ENCODE results near the gene HNRNPL.
"Not testable (repeated sequence)": the region's sequence is repeated elsewhere in the genome, so short reads cannot be mapped to it uniquely, and the experiment has no call there.

The HNRNPL gene

GRCh38 chr19:38805180-38805579 is 44.6 kb downstream of the HNRNPL start:
- H3K27ac ChIP-seq = no peak overlapping the region
- no peak for TF ChIP-seq CTCF (conservative IDR thresholded peaks at IDR 0.05)
- TF ChIP-seq ZFX (IDR thresholded peaks at IDR 0.05) = no peak

GRCh38 chr19:38803543-38803942 is 46.2 kb downstream of the HNRNPL start:
- H3K27ac ChIP-seq = no peak overlapping the region
- TF ChIP-seq ZFX (IDR thresholded peaks at IDR 0.05) = no peak
- no peak for TF ChIP-seq CTCF (conservative IDR thresholded peaks at IDR 0.05)

GRCh38 chr19:38801359-38802095 is 48.3 kb downstream of the HNRNPL start:
- TF ChIP-seq ZFX (IDR thresholded peaks at IDR 0.05) (no peak), CTCF (conservative IDR thresholded peaks at IDR 0.05) (no peak)

GRCh38 chr19:38800577-38801347 is 49.0 kb downstream of the HNRNPL start:
- no peak for TF ChIP-seq ZFX (IDR thresholded peaks at IDR 0.05)
- no peak for TF ChIP-seq CTCF (conservative IDR thresholded peaks at IDR 0.05)
- no peak overlapping the region for H3K27ac ChIP-seq

More at GRCh38 chr19:38801359-38802095, 48.3 kb downstream of the HNRNPL start:
- no peak overlapping the region for H3K27ac ChIP-seq

- no peak for TF ChIP-seq CTCF (conservative IDR thresholded peaks at IDR 0.05)
- no peak for TF ChIP-seq ZFX (IDR thresholded peaks at IDR 0.05)
Measured at GRCh38 chr19:38799104-38799503, 50.7 kb downstream of the HNRNPL start.

GRCh38 chr19:38797781-38798180 is 52.0 kb downstream of the HNRNPL start:
- not testable (repeated sequence) for H3K27ac ChIP-seq

More at GRCh38 chr19:38799104-38799503, 50.7 kb downstream of the HNRNPL start:
- no peak overlapping the region for H3K27ac ChIP-seq

- TF ChIP-seq ZFX (IDR thresholded peaks at IDR 0.05) (no peak), CTCF (conservative IDR thresholded peaks at IDR 0.05) (no peak)
- no peak overlapping the region for H3K27ac ChIP-seq
Measured at GRCh38 chr19:38796154-38796553, 53.6 kb downstream of the HNRNPL start.
